Pulmonary artery endothelial cell (primary cell): Measurements from ENCODE around the gene DTWD1. TPM values are rescaled to one million over a fixed set of nuclear protein-coding genes. Genes with fewer than 3 reads are reported as not detected.

Experiments
- total RNA-seq: library from RNA; depleted of rRNA; stranded (reverse); fragments of >200 nt; gene quantifications from 2 replicates; pipeline ENCODE4 v1.2.3, GENCODE V29; 2014

Gene DTWD1
- total RNA-seq, 1 donor from 2014 or later = 16.6 TPM

Other genes starting within 250 kb of the DTWD1 start
- 0.14 TPM in 1 of 2 replicates, not detected in the other for gene FGF7, start 197.8 kb upstream of the DTWD1 start, total RNA-seq
- 0.81 and 3.0 TPM in 2 replicates for gene FAM227B, start 230 bp upstream of the DTWD1 start, total RNA-seq